Mononuclear cell (primary cell): ENCODE measurements around the gene ASAP2. TPM values are rescaled to one million over a fixed set of nuclear protein-coding genes. Genes with fewer than 3 reads are reported as not detected.
"Not testable (repeated sequence)": the region's sequence is repeated elsewhere in the genome, so short reads cannot be mapped to it uniquely, and the experiment has no call there.

ENCODE experiments used
- H3K27me3 ChIP-seq: 2 replicates; pipeline ENCODE4 v1.6.0; 2011; ENCODE audit warnings: low read length, control low read depth; ENCODE audit not compliant: insufficient read depth
- H3K4me1 ChIP-seq: 2 replicates; pipeline ENCODE4 v1.5.1; 2011; ENCODE audit warnings: mild to moderate bottlenecking, low read length, control low read depth; ENCODE audit not compliant: insufficient read depth
- H3K4me3 ChIP-seq: 2 replicates; pipeline ENCODE4 v1.5.1; 2011; ENCODE audit warnings: mild to moderate bottlenecking, low read length, moderate library complexity
- H3K9me3 ChIP-seq: 2 replicates; pipeline ENCODE4 v1.5.1; 2011; ENCODE audit warnings: low read depth, mild to moderate bottlenecking, control low read depth, low read length
- total RNA-seq: library from RNA; depleted of rRNA; stranded (reverse); fragments of >200 nt; gene quantifications from one replicate; pipeline ENCODE4 v1.2.3, GENCODE V29; 2012

The ASAP2 gene
- total RNA-seq, 1 donor: 4.6 TPM

DNA sequence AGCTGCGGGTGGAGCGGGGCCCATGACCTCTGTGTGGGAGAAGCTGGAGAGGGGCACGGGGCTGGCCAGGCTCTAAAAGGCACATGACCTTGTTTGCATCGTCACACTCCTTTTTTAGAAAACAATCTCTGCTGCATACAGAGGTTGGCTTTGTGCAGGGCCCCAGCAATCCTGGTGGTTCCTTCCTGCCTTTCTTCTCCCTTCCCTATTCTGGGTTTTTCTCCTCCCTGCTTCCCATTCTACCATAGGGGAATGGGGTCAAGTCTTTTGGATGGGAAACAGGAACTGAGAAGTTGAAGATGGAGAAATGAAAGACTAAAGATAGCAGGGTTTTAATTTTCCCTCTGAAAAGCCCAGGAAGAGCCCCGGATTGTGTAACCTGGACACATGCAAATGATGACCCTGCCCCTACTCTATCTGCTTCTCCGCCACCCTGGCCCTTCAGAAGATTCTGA is 53.9 kb downstream of the ASAP2 start:
- no peak overlapping the region for H3K4me3 ChIP-seq
- H3K27me3 ChIP-seq: no peaks in the 10 kb centered on the region
- peaks cover 48% of the 10 kb centered on the region for H3K4me1 ChIP-seq
- no peaks in the 10 kb centered on the region for H3K9me3 ChIP-seq

DNA sequence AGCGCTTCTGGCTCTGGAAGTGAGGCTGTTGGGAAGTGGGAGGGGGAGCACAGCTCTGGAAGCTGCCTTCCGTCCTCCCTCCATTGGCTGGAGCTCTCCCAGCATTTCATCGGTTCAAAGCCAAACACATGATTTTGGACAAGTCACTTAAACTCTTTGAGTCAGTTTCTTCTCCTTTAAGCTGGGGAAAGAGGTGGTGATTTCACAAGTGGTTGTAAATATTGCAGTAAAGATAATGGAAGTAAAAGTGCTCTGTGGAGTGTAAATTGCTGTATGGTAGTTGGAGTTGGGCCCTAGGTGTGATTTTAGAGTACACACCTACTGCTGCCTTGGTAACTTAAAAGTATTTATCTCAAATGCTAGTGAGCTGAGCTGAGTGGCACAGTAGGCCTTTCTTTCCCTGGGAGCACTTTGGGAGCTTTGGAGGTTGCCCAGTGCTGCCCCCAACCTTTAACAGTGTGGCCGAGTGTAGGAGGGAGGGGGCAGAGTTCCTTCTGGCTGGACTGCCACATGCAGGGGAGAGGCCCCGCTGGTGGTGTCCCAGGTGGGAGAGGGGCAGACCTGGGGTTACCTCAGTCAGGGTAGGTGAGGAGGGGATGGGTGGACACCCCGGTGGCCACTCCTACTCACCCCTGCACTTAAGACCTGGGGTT is 54.7 kb downstream of the ASAP2 start:
- Histone ChIP-seq H3K4me3 (no peak overlapping the region), H3K4me1 (peaks cover 48% of the 10 kb centered on the region), H3K9me3 (no peaks in the 10 kb centered on the region), H3K27me3 (no peaks in the 10 kb centered on the region)

DNA sequence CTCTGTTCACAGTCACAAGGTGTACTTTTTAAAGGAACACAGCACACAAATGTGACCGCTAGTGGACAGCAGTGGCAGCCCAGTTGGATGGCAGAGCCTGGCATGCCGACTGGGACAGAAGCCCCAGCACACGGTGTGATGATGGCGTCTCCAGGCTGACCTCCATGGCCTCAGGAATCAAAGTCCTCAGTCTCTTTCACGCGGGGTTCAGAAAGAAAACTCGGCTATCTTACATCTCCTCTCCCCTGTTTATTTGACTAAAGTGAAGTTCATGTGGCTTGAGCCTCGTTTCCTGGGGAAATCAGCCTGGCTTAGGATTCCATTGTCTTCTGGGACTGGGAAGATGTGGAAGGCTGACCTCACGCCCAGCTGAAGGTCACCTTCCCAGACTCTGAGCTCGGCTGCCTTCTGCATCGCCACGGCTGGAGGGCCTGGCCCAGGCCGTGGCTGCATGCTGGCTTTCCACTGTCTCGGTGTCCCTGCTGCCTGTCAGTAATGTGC is 56.1 kb downstream of the ASAP2 start:
- Histone ChIP-seq H3K4me1 (peaks cover 48% of the 10 kb centered on the region), H3K9me3 (no peaks in the 10 kb centered on the region), H3K4me3 (no peak overlapping the region), H3K27me3 (no peaks in the 10 kb centered on the region)

DNA sequence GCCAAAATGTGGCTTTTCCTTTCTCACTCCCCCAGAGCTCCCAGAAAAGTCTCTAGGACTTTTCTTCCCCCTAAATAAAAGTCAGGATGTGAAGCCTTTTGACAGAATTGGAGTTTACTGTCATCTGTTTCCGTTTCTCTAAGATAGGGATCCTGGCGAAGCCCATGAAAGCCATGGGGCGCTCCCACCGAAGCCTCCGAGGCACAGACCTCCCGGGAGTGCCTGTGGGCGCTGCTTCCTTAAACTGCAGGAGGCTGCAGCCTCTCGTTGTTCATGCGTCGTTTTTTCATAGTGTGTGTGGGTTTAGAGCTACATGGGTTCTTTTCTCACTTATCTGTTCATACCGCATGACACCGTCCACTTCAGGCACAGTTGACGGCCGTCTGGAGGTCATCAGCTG is 56.8 kb downstream of the ASAP2 start:
- Histone ChIP-seq H3K4me1 (peaks cover 46% of the 10 kb centered on the region), H3K4me3 (no peak overlapping the region), H3K27me3 (no peaks in the 10 kb centered on the region), H3K9me3 (no peaks in the 10 kb centered on the region)

DNA sequence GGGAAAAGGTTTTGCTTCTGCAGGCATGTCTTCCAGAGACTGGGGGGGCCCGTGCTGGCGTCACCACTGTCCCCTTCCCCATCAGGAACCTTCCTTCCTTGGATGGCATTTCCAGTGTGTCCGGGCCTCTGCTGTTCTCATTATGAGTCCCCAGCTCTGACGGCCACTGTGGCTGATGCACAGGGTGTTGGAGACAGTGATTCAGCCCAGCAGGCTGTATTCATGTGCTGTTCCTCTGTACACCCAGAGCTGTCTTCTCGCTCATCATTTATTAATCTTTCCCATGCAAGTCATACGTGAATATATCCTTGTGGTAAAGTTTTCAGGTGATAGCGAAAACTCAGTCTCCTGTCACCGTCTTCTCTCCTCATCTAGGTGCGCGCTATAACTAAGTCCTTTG is 57.7 kb downstream of the ASAP2 start:
- peaks cover 37% of the 10 kb centered on the region for H3K4me1 ChIP-seq
- no peaks in the 10 kb centered on the region for H3K27me3 ChIP-seq
- no peaks in the 10 kb centered on the region for H3K9me3 ChIP-seq
- no peak overlapping the region for H3K4me3 ChIP-seq

DNA sequence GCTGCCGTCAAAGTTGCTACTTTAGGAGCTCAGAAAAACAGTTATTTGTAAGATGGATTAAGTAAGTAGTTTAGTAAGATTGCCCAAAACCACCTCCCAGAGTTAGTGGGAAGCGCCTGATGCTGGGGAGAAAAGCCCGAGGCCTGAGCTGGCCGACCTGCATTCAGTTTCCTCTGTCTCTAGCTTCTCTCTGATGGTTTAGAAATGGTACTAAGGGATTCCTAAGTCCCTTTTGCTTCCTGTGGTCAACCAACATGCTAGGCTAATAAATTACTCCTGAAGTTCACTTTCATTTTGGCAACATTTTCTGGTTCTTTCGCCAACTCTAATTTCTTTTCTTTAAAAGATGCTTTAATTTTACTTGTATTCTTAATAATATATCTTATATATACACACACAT is 60.1 kb downstream of the ASAP2 start:
- peaks cover 18% of the 10 kb centered on the region for H3K4me1 ChIP-seq
- no peaks in the 10 kb centered on the region for H3K9me3 ChIP-seq
- H3K4me3 ChIP-seq: no peak overlapping the region
- no peaks in the 10 kb centered on the region for H3K27me3 ChIP-seq

DNA sequence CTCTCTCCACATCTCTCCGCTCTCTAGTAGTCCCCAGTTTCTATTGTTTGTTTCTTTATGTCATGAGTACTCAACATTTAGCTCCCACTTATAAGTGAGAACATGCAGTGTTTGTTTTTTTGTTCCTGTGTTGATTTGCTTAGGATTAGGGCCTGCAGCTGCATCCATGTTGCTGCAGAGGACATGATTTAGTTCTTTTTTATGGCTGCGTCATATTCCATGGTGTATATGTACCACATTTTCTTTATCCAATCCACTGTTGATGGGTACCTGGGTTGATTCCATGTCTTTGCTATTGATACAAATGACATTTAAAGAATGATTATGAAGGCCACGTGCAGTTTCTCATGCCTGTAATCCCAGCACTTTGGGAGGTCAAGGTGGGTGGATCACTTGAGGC is 60.7 kb downstream of the ASAP2 start:
- not testable (repeated sequence) for H3K9me3 ChIP-seq, H3K27me3 ChIP-seq, H3K4me3 ChIP-seq
- peaks cover 13% of the 10 kb centered on the region for H3K4me1 ChIP-seq

DNA sequence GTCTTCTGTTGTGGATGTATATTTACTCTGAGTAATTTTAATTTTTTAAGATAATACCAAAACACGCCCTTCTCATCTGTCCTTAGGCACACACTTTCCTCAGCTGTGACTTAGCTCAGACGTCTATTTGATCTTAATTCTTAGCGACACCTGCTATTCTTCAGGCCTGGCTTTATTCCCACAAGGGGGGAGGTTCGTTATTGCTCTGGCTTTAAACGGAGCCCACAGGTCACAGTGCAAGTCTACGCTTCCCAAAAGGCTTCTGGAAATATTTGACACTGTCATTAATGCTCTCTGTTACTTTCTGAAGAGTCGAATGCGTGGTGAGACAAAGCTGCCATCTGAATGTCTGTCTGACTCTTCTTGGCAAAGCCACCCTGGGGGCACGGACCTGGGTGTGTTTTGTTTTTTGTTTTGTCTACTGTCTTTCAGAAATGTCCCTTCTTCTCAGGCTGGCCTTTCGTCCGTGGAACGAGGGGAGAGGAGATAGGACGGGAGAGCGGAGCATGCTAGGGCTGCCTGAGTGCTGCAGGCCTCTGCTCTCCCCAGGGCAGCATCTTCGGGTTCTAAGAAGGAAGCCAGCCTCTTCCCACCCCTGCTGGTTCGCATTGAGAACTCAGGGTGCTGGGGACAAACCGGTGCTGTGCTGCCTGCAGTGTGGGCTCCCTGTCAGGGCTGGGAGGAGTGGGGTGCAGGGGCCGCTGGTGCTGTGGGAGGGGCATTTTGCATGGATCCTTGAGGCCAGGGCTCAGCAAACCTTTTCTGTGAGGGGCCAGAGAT is 61.9 kb downstream of the ASAP2 start:
- peaks cover 4% of the 10 kb centered on the region for H3K4me1 ChIP-seq
- H3K27me3 ChIP-seq: no peaks in the 10 kb centered on the region
- H3K9me3 ChIP-seq: no peaks in the 10 kb centered on the region
- no peak overlapping the region for H3K4me3 ChIP-seq

DNA sequence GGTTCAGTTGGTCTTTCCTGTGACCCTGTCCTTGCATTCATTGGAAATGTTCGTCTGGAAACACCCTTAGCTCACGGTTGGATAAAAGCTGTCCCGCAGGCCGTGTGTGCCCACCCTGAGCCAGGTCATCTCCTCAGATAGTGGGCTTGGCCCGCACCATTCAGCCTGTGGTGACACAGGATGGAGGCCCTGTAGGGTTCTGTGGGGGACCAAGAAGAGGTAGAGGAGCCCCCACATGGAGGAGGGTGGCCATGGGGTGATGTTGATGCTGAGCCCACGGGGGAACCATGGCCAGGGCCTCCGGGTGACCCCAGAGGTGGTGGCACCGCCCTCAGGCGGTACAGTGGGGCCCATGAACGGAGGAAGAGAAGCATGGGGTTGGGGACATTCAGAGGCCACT is 62.7 kb downstream of the ASAP2 start:
- no peak overlapping the region for H3K4me3 ChIP-seq
- no peaks in the 10 kb centered on the region for H3K9me3 ChIP-seq
- no peaks in the 10 kb centered on the region for H3K4me1 ChIP-seq
- no peaks in the 10 kb centered on the region for H3K27me3 ChIP-seq

DNA sequence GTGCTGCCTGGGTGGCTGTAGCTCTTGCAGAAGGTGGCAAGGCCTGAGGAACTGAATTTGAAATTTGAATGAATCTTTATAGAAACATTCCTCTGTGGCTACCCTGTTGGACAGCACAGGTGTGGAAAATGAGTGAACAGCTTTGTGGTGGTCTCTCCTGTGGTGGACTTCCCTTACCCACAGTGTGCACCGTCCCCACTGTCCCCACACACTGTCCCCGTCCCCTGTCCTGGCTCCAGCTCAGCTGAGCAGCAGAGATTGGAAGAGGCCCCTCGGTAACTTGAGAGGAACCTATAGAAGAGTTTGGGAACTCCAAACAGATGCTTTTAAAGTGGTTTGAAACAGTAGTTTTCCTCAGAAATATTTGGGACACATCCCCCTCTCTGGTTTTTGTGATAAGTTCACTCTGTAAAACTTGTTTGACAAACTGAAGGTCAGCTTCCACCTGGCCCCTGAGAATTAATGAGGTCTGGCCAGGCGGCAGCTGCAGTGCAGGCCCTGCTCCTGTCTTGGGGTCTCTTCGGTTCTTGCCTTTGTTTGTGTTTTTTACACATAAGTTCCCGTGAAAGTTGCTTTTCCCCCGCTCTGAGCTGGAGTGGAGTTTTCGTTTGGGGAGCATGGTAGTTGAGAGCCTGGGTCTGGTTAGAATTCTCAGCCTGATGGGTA is 63.2 kb downstream of the ASAP2 start:
- H3K4me3 ChIP-seq: no peak overlapping the region
- H3K4me1 ChIP-seq: no peaks in the 10 kb centered on the region
- H3K27me3 ChIP-seq: no peaks in the 10 kb centered on the region
- no peaks in the 10 kb centered on the region for H3K9me3 ChIP-seq

DNA sequence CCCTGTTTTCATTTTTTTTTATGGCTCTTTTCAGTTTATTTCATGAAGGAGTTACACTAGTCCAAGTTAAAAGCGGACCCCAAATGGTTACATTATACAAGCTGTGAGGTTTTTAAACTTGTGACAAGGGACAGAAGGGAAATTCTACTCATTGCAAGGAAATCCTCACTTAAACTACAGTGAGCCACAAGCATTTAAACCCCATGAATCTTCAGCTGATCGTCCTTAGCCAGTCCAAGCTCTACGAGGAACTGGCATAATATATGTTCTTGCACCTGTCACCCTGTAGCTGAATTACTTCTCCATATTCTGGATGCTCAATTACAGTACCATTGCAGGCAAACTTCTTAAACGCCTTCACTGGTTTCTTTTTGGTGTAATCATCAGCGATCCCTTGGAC is 64.5 kb downstream of the ASAP2 start:
- Histone ChIP-seq H3K9me3 (no peaks in the 10 kb centered on the region), H3K27me3 (no peaks in the 10 kb centered on the region), H3K4me1 (no peaks in the 10 kb centered on the region), H3K4me3 (no peak overlapping the region)

DNA sequence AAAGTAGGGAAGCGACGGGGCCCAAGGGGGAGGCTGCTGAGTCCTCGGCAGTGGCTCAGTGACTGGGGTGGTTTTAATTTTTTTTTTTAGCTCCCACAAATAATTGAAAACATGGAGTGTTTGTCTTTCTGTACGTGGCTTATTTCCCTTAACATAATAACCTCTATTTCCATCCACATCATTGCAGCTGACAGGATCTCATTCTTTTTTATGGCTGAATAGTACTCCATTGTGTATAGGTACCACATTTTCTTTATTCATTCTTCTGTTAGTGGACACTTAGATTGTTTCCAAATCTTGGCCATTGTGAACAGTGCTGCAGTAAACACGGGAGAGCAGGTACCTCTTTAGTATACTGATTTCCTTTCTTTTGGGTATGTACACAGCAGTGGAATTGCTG is 65.1 kb downstream of the ASAP2 start:
- no peaks in the 10 kb centered on the region for H3K4me1 ChIP-seq
- no peaks in the 10 kb centered on the region for H3K27me3 ChIP-seq
- no peaks in the 10 kb centered on the region for H3K9me3 ChIP-seq
- no peak overlapping the region for H3K4me3 ChIP-seq

DNA sequence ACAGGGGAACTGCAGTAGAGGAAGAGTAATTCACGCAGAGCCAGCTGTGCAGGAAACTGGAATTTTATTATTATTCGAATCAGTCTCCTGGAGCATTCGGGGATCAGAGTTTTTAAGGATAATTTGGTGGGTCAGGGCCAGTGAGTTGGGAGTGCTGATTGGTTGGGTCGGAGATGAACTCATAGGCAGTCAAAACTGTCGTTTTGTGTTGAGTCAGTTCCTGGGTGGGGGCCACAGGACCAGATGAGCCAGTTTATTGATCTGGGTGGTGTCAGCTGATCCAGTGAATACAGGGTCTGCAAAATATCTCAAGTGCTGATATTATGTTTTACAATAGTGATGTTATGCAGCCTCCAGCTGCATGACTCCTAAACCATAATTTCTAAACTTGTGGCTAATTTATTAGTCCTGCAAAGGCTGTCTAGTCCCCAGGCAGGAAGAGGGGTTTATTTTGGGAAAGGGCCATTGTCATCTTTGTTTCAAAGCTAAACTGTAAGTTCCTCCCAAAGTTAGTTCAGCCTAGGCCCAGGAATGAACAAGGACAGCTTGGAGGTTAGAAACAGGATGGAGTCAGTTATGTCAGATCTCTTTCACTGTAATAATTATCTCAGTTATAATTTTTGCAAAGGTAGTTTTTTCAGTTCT is 67.0 kb downstream of the ASAP2 start:
- Histone ChIP-seq H3K27me3 (no peaks in the 10 kb centered on the region), H3K4me1 (no peaks in the 10 kb centered on the region), H3K9me3 (no peaks in the 10 kb centered on the region), H3K4me3 (no peak overlapping the region)

DNA sequence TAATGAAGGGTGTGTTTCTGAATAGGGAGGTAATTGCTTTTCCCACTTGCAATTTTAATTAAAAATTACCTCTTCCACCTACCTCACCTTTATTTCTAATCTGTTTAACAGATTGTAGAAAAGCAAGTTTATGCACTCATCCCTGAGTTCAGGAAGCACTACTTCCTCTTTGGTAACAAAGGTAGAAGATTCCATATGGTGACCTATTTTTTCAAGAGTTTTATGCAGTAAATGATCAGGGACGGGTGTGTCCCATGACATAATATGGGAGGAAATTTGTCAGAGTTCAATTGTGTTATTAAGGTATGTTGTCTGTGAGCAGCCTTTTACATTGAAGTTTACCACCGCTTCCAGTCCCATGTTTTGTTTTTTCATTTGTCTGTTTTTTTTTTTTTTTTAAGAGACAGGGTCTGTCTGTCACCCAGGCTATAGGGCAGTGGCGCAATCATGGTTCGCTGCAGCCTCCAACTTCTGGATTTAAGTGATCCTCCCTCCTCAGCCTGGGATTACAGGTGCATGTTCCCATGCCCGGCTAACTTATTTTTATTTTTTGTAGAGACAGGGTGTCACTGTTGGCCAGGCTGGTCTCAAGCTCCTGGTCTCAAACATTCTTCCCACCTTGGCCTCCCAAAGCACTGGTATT is 68.2 kb downstream of the ASAP2 start:
- H3K4me1 ChIP-seq: no peaks in the 10 kb centered on the region
- H3K27me3 ChIP-seq: no peaks in the 10 kb centered on the region
- no peaks in the 10 kb centered on the region for H3K9me3 ChIP-seq
- no peak overlapping the region for H3K4me3 ChIP-seq

DNA sequence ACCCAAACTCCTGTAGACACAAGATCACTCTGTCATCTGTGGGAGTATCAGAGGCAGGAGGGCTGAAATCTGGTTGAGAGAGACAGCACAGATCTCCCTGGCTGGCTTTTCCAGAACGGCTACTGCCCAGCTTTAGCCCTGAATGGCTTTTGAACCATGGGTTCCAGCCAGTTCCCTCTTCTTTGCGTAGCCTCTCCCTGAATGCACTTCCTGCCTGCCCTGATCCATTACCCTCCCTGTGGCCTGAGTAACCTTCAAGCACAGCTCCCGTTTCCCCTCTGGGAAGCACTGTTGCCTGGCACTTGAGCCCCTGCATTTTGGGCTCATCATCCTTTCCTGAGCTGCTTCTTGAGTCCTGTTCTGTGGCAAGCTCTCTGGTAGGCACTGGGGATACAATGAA is 68.8 kb downstream of the ASAP2 start:
- Histone ChIP-seq H3K4me3 (no peak overlapping the region), H3K4me1 (no peaks in the 10 kb centered on the region), H3K9me3 (no peaks in the 10 kb centered on the region), H3K27me3 (no peaks in the 10 kb centered on the region)
